Measurements from ENCODE around the gene SGCD. TPM values are rescaled to one million over a fixed set of nuclear protein-coding genes. Genes with fewer than 3 reads are reported as not detected.

SGCD gene
- total and polyA plus RNA-seq, 2 experiments from 2014 or later: 69.7 to 71.2 TPM

DNA sequence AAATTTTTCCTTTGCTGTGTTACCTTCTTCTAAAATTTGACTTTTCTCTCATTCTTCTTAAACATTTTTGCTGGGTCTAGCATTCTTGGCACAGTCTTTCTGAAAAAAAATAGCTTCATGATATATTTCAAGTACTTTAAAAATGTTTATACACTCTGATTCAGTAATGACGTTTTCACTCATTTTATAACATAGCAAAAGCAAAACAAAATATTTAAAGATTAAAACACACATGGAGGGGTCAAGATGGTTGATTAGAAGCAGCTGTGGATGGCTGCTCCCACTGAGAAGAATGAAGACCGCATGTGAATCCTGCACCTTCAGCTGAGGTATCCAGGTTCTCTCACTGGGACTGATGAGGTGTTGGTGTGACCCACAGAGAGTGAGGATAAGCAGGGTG, 188.2 kb downstream of the SGCD start:
- Histone ChIP-seq H3K4me3 (no peak overlapping the region), H3K27ac (no peak overlapping the region), H3K9me2 (ENCODE audit: insufficient read depth) (no peaks in the 10 kb centered on the region), H3K79me2 (ENCODE audit: insufficient read depth) (no peaks in the 10 kb centered on the region), H3K4me1 (ENCODE audit: insufficient read depth) (no peaks in the 10 kb centered on the region), H3K36me3 (ENCODE audit: low read depth) (peaks cover 5% of the 10 kb centered on the region; the same call in 1 of the 2 replicates), H3K9me3 (ENCODE audit: low read depth) (no peaks in the 10 kb centered on the region), H3F3A (ENCODE audit: insufficient read depth) (no peaks in the 10 kb centered on the region), H4K20me1 (ENCODE audit: insufficient read depth) (no peaks in the 10 kb centered on the region), H3K9ac (no peak overlapping the region), H2AFZ (no peak overlapping the region), H3K4me2 (ENCODE audit: unreplicated experiment) (no peak overlapping the region), H3K27me3 (replicated peaks; ENCODE audit: insufficient read depth) (no peaks in the 10 kb centered on the region)
- DNase-seq: no peak
- in situ Hi-C loops (cut with MboI): no loop called here
- TF ChIP-seq EZH2 (IDR thresholded peaks at IDR 0.05; ENCODE audit: insufficient read depth, poor library complexity, severe bottlenecking) (no peak), EZH2phosphoT487 (IDR thresholded peaks at IDR 0.05; ENCODE audit: insufficient read depth, low read depth) (no peak)
- WGBS, 2 experiments (ENCODE audit: low coverage in 1 of 2, low lambda C conversion rate in 2 of 2, missing lambda C conversion rate in 2 of 2): 87 to 90% methylated on average over 2 of the region's 2 CpGs

DNA sequence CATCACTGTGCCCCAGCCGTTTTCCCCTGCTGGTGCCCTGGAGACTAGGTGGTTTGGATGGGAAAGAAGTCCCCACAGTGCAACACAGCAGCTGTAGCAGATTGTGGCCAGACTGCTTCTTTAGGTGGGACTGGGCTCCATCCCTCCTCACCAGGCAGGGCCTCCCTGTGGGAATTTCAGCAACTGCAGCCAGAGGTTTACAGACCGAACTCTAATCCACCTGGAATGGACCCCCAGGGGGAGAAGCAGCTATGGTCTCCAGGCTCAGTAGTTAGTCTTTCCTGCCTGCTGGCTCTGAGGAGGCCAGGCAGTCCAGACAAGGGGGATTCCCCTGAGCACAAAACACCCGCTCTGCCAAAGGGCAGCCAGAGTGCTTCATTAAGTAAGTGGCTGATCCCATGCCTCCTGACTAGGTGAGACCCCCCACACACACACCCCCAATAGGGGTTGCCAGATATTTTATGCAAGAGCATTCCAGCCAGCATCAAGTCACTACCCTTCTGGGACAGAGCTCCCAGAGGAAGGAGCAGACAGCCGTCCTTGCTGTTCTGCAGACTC, 188.9 kb downstream of the SGCD start:
- 96 to 97% methylated on average over 4 of the region's 4 CpGs for WGBS, 2 experiments (ENCODE audit: low coverage in 1 of 2, low lambda C conversion rate in 2 of 2, missing lambda C conversion rate in 2 of 2)
- no peaks in the 10 kb centered on the region for H3K4me1 ChIP-seq (ENCODE audit: insufficient read depth)
- H3F3A ChIP-seq (ENCODE audit: insufficient read depth): no peaks in the 10 kb centered on the region
- no peak overlapping the region for H2AFZ ChIP-seq
- no peak overlapping the region for H3K4me2 ChIP-seq (ENCODE audit: unreplicated experiment)
- H3K9ac ChIP-seq: no peak overlapping the region
- DNase-seq: no peak
- H3K36me3 ChIP-seq (ENCODE audit: low read depth): peaks cover 5% of the 10 kb centered on the region; the same call in 1 of the 2 replicates
- H3K9me3 ChIP-seq (ENCODE audit: low read depth): no peaks in the 10 kb centered on the region
- no peaks in the 10 kb centered on the region for H3K79me2 ChIP-seq (ENCODE audit: insufficient read depth)
- TF ChIP-seq EZH2phosphoT487 (IDR thresholded peaks at IDR 0.05; ENCODE audit: insufficient read depth, low read depth) (no peak), EZH2 (IDR thresholded peaks at IDR 0.05; ENCODE audit: insufficient read depth, poor library complexity, severe bottlenecking) (no peak)
- in situ Hi-C loops (cut with MboI): no loop called here
- no peak overlapping the region for H3K27ac ChIP-seq
- H4K20me1 ChIP-seq (ENCODE audit: insufficient read depth): no peaks in the 10 kb centered on the region
- H3K4me3 ChIP-seq: no peak overlapping the region
- H3K9me2 ChIP-seq (ENCODE audit: insufficient read depth): no peaks in the 10 kb centered on the region
- no peaks in the 10 kb centered on the region for H3K27me3 ChIP-seq (replicated peaks; ENCODE audit: insufficient read depth)

DNA sequence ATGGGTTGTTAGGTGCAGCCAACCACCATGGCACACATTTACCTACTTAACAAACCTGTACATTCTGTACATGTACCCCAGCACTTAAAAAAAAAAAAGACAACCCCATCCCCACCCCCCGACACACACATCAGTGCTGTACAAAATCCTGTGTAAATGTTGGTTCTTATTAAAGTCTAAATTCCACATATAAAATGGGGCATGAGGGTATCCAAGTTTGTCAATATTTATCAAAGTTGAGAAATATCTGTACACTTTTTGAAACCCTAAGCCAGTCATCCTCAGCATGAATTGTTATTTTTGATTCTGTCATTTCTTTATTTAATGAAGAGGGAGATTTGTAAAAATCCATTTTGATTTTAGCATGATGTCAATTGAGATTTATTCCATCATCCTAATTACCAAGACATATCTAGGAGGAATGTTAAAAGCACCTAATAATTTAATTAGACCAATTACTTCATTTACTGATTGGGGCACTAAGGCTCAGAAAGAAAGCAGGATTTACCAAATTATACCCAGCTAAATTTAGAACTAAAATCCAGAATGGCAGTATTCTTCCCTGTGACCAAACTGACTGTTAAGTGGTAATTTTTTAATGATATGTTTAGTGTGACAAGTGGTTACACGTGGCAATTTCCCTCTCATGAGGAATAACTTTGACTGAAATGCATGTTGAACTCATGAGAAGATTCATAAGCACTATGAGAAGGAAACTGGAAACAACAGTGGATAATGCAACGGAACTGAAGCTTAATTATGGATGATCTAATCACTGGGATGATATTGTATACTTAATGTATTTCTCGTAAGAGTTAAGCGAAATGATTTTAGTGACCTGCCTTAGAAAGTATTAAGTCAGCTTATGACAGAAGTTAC, 195.9 kb downstream of the SGCD start:
- H3K4me3 ChIP-seq: no peak overlapping the region
- in situ Hi-C loops (cut with MboI): no loop called here
- WGBS, 2 experiments (ENCODE audit: low coverage in 1 of 2, low lambda C conversion rate in 2 of 2, missing lambda C conversion rate in 2 of 2): 78 to 80% methylated on average over 5 of the region's 5 CpGs

DNA sequence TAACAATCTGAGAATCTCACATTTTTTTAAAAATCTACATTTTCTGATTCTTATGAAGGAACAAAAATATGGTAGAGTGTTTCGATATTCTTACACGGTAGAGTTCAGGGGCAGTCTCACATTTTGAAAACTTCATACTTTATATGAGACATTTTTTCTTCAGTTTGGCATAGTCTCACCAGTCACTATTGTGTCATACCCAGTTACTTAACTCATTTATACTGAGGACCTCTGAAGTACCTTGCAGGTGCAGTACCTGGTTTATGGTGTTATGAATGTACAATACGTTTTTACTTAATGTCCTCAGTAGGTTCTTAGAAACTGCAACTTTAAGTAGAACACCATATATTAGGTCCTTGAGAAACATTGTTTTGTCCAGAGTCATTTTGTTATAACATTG, 196.6 kb downstream of the SGCD start:
- Histone ChIP-seq H4K20me1 (ENCODE audit: insufficient read depth) (no peaks in the 10 kb centered on the region), H3K9me3 (ENCODE audit: low read depth) (no peaks in the 10 kb centered on the region), H3K4me3 (no peak overlapping the region), H3K4me2 (ENCODE audit: unreplicated experiment) (no peak overlapping the region), H3K9me2 (ENCODE audit: insufficient read depth) (no peaks in the 10 kb centered on the region), H2AFZ (no peak overlapping the region), H3K4me1 (ENCODE audit: insufficient read depth) (no peaks in the 10 kb centered on the region), H3K79me2 (ENCODE audit: insufficient read depth) (no peaks in the 10 kb centered on the region), H3K27me3 (replicated peaks; ENCODE audit: insufficient read depth) (no peaks in the 10 kb centered on the region), H3K9ac (no peak overlapping the region), H3K27ac (no peak overlapping the region), H3F3A (ENCODE audit: insufficient read depth) (0 out of 2 replicates have a peak, but pooled peaks cover 11% of the 10 kb centered on the region), H3K36me3 (ENCODE audit: low read depth) (no peaks in the 10 kb centered on the region)
- DNase-seq: no peak
- in situ Hi-C loops (cut with MboI): no loop called here
- 60 to 71% methylated on average over 3 of the region's 3 CpGs for WGBS, 2 experiments (ENCODE audit: low coverage in 1 of 2, low lambda C conversion rate in 2 of 2, missing lambda C conversion rate in 2 of 2)
- no peak for TF ChIP-seq EZH2phosphoT487 (IDR thresholded peaks at IDR 0.05; ENCODE audit: insufficient read depth, low read depth)
- TF ChIP-seq EZH2 (IDR thresholded peaks at IDR 0.05; ENCODE audit: insufficient read depth, poor library complexity, severe bottlenecking): no peak

More for the DNA sequence above, 195.9 kb downstream of the SGCD start:
- Histone ChIP-seq H2AFZ (no peak overlapping the region), H3K27me3 (replicated peaks; ENCODE audit: insufficient read depth) (no peaks in the 10 kb centered on the region), H3K9ac (no peak overlapping the region), H3K9me3 (ENCODE audit: low read depth) (no peaks in the 10 kb centered on the region), H3K36me3 (ENCODE audit: low read depth) (no peaks in the 10 kb centered on the region), H3F3A (ENCODE audit: insufficient read depth) (0 out of 2 replicates have a peak, but pooled peaks cover 11% of the 10 kb centered on the region), H3K4me2 (ENCODE audit: unreplicated experiment) (no peak overlapping the region), H4K20me1 (ENCODE audit: insufficient read depth) (no peaks in the 10 kb centered on the region), H3K79me2 (ENCODE audit: insufficient read depth) (no peaks in the 10 kb centered on the region), H3K4me1 (ENCODE audit: insufficient read depth) (no peaks in the 10 kb centered on the region), H3K9me2 (ENCODE audit: insufficient read depth) (no peaks in the 10 kb centered on the region), H3K27ac (no peak overlapping the region)
- DNase-seq: no peak
- TF ChIP-seq EZH2phosphoT487 (IDR thresholded peaks at IDR 0.05; ENCODE audit: insufficient read depth, low read depth): no peak
- no peak for TF ChIP-seq EZH2 (IDR thresholded peaks at IDR 0.05; ENCODE audit: insufficient read depth, poor library complexity, severe bottlenecking)

All from GM23248 (cell line).